ENCODE results near the gene ELF1.
"Not testable (repeated sequence)": the region's sequence is repeated elsewhere in the genome, so short reads cannot be mapped to it uniquely, and the experiment has no call there.

The ELF1 gene

DNA sequence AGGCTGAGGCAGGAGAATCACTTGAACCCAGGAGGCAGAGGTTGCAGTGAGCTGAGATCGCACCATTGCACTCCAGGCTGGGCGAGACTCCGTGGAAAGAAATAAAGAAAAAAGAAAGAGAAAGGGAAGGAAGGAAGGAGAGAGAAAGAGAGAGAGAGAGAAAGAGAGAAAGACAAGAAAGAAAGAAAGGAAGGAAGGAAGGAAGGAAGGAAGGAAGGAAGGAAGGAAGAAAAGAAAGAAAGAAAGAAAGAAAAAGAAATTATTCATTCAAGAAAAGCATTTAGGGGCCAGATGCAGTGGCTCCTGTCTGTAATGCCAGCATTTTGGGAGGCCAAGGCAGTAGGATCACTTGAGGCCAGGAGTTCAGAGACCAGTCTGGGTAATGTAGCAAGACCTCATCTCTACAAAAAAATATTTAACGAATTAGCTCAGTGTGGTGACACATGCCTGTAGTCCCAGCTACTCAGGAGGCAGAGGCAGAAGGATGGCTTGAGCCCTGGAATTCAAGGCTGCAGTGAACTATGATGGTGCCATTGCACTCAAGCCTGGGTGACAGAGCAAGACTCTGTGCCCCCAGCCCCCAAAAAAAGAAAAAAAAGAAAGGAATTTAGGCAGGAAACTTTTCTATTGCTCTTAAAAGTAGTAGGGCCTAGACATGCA, 109.4 kb downstream of the ELF1 start:
- not testable (repeated sequence) for H3K4me1 ChIP-seq (ENCODE audit: control insufficient read depth, insufficient read depth, low read length); H3K27ac ChIP-seq (ENCODE audit: low read depth, low read length); H3K9ac ChIP-seq (ENCODE audit: low read length); H3K4me3 ChIP-seq (ENCODE audit: low read length); H3K27me3 ChIP-seq (ENCODE audit: control insufficient read depth, insufficient read depth, low read length); H3K36me3 ChIP-seq (ENCODE audit: control insufficient read depth, insufficient read depth, low read length)

DNA sequence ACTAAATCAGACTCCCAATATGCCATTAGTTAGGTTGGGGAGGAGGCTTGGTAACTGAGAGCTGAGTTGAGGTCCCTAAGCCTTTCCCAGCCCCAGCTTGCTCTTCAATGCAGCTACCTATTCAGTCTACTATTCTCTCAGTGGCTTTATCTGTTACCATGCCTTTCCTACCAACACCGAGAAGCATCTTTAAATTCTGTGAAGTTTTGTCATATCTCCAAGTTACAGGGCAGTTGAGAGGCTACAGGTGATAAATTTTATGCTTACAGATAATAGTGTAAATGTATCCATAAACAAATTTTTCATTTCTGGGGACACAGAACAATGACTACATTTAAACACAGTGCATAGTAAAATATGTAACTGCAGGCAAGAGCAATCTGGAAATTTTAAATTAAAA, 110.6 kb downstream of the ELF1 start:
- H3K9ac ChIP-seq (ENCODE audit: low read length), result no peak overlapping the region
- H3K4me1 ChIP-seq (ENCODE audit: control insufficient read depth, insufficient read depth, low read length), result no peaks in the 10 kb centered on the region
- no peak overlapping the region for H3K27ac ChIP-seq (ENCODE audit: low read depth, low read length)
- no peak overlapping the region for H3K4me3 ChIP-seq (ENCODE audit: low read length)
- no peaks in the 10 kb centered on the region for H3K36me3 ChIP-seq (ENCODE audit: control insufficient read depth, insufficient read depth, low read length)
- no peaks in the 10 kb centered on the region for H3K27me3 ChIP-seq (ENCODE audit: control insufficient read depth, insufficient read depth, low read length)

- H3K36me3 ChIP-seq (ENCODE audit: control insufficient read depth, insufficient read depth, low read length); H3K4me1 ChIP-seq (ENCODE audit: control insufficient read depth, insufficient read depth, low read length); H3K27ac ChIP-seq (ENCODE audit: low read depth, low read length); H3K27me3 ChIP-seq (ENCODE audit: control insufficient read depth, insufficient read depth, low read length); H3K4me3 ChIP-seq (ENCODE audit: low read length); H3K9ac ChIP-seq (ENCODE audit: low read length): not testable (repeated sequence)
These were observed 118.1 kb downstream of the ELF1 start for GRCh38 chr13:40901032-40901431.

DNA sequence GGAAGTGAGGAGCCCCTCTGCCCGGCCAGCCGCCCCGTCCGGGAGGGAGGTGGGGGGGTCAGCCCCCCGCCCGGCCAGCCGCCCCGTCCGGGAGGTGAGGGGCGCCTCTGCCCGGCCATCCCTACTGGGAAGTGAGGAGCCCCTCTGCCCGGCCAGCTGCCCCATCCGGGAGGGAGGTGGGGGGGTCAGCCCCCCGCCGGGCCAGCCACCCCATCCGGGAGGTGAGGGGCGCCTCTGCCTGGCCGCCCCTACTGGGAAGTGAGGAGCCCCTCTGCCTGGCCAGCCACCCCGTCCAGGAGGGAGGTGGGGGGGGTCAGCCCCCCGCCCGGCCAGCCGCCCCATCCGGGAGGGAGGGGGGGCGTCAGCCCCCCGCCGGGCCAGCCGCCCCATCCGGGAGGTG, 118.5 kb downstream of the ELF1 start:
- H3K9ac ChIP-seq (ENCODE audit: low read length); H3K27me3 ChIP-seq (ENCODE audit: control insufficient read depth, insufficient read depth, low read length); H3K4me3 ChIP-seq (ENCODE audit: low read length); H3K36me3 ChIP-seq (ENCODE audit: control insufficient read depth, insufficient read depth, low read length); H3K27ac ChIP-seq (ENCODE audit: low read depth, low read length); H3K4me1 ChIP-seq (ENCODE audit: control insufficient read depth, insufficient read depth, low read length): not testable (repeated sequence)

- Histone ChIP-seq H3K4me1 (ENCODE audit: control insufficient read depth, insufficient read depth, low read length) (peaks cover 2% of the 10 kb centered on the region), H3K4me3 (ENCODE audit: low read length) (no peak overlapping the region), H3K9ac (ENCODE audit: low read length) (no peak overlapping the region), H3K36me3 (ENCODE audit: control insufficient read depth, insufficient read depth, low read length) (no peaks in the 10 kb centered on the region), H3K27me3 (ENCODE audit: control insufficient read depth, insufficient read depth, low read length) (no peaks in the 10 kb centered on the region), H3K27ac (ENCODE audit: low read depth, low read length) (no peak overlapping the region)
These were observed 122.1 kb downstream of the ELF1 start for GRCh38 chr13:40897053-40897452.

DNA sequence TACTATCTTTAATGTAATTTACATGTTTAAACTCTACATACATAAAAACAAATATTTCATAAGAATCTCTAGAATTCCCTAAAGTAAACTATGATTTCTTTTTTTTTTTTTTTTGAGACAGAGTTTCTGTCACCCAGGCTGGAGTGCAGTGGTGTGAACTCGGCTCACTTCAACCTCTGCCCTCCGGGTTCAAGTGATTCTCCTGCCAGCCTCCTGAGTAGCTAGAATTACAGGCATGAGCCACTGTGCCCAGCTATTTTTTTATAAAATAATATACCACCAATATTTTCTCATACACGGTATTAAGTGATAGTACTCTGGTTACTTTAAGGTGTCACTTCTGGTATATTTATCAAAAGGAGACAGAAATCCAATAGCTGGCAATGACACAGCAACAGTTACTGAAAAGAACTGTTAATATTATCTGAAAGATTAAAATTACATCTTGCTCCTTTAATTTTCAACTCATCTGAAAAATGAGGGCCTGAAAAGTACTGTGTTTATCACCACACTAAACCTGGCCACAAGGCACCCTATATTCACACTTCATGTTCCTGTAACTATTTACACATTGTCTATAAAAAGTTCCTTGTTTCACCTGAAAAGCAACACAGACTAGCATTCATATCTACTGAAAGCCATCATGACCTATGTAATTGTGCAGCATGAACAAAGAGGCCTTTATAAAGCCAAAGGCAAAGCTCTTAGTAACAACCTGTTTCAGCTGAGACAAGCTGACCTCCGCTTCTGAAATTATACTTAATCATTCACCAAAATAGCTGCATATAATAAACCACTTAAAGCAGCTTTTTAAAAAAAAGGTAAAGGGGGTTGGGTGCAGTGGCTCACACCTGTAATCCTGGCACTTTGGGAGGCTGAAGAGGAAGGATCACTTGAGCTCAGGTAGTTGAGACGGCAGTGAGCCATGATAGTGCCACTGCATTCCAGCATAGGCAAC, 123.6 kb downstream of the ELF1 start:
- Histone ChIP-seq H3K4me3 (ENCODE audit: low read length) (no peak overlapping the region), H3K36me3 (ENCODE audit: control insufficient read depth, insufficient read depth, low read length) (no peaks in the 10 kb centered on the region), H3K9ac (ENCODE audit: low read length) (no peak overlapping the region), H3K27me3 (ENCODE audit: control insufficient read depth, insufficient read depth, low read length) (no peaks in the 10 kb centered on the region), H3K4me1 (ENCODE audit: control insufficient read depth, insufficient read depth, low read length) (peaks cover 2% of the 10 kb centered on the region), H3K27ac (ENCODE audit: low read depth, low read length) (no peak overlapping the region)

DNA sequence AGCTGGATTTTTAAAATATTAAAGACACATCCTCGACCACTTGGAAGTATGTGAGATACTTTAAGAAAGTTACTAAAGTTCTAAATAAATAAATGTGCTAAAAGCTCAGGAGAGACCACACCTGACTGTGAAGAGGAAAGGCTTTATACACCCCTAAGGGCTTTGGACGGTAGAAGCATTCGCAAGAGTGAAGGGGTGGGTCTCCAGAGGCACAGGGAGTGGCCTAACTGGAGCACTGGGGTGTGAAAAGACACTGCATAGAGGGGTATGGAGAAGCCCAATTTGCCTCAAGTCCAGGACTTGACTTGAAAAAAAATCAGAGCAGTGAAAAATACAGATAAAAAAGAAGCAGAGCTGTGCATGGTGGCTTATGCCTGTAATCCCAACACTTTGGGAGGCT, 125.5 kb downstream of the ELF1 start:
- not testable (repeated sequence) for H3K4me1 ChIP-seq (ENCODE audit: control insufficient read depth, insufficient read depth, low read length); H3K27ac ChIP-seq (ENCODE audit: low read depth, low read length); H3K36me3 ChIP-seq (ENCODE audit: control insufficient read depth, insufficient read depth, low read length); H3K9ac ChIP-seq (ENCODE audit: low read length); H3K27me3 ChIP-seq (ENCODE audit: control insufficient read depth, insufficient read depth, low read length); H3K4me3 ChIP-seq (ENCODE audit: low read length)

GRCh38 chr13:40886017-40886416, 133.1 kb downstream of the ELF1 start:
- no peak overlapping the region for H3K4me3 ChIP-seq (ENCODE audit: low read length)
- no peaks in the 10 kb centered on the region for H3K36me3 ChIP-seq (ENCODE audit: control insufficient read depth, insufficient read depth, low read length)
- no peaks in the 10 kb centered on the region for H3K4me1 ChIP-seq (ENCODE audit: control insufficient read depth, insufficient read depth, low read length)
- no peak overlapping the region for H3K9ac ChIP-seq (ENCODE audit: low read length)
- no peak overlapping the region for H3K27ac ChIP-seq (ENCODE audit: low read depth, low read length)
- H3K27me3 ChIP-seq (ENCODE audit: control insufficient read depth, insufficient read depth, low read length), result no peaks in the 10 kb centered on the region

DNA sequence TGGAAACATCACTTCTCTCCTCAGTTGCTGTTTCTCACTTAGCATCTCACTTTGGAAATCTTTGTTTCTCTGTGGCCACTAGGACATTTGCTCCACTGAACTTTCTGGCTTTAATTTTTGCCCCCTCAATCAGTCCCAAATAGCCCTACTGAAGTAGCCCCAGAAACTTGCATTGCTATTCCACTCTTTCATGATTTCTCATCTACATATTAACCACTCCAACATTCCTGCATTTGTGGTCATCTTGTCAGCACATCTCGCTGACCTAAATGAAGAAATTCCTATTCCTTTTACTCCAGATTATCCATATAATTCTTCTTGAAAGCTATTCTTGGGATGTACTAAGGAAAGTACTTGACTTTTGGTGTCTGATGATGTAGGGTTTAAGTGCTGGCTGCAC, 134.9 kb downstream of the ELF1 start:
- not testable (repeated sequence) for H3K4me3 ChIP-seq (ENCODE audit: low read length); H3K27me3 ChIP-seq (ENCODE audit: control insufficient read depth, insufficient read depth, low read length); H3K9ac ChIP-seq (ENCODE audit: low read length)

More for the DNA sequence above, 134.9 kb downstream of the ELF1 start:
- not testable (repeated sequence) for H3K36me3 ChIP-seq (ENCODE audit: control insufficient read depth, insufficient read depth, low read length); H3K4me1 ChIP-seq (ENCODE audit: control insufficient read depth, insufficient read depth, low read length); H3K27ac ChIP-seq (ENCODE audit: low read depth, low read length)

Measured in rectal smooth muscle tissue (tissue), 1 donor.